Activated naive CD4-positive, alpha-beta T cell treated with anti-CD3 and anti-CD28 coated beads, Interleukin-2, amount 10 ng/mL, durations not matched to agents 7 days and 5 days (primary cell): ENCODE data around the gene NPY4R.
"Not testable (repeated sequence)": the region's sequence is repeated elsewhere in the genome, so short reads cannot be mapped to it uniquely, and the experiment has no call there.

Experiments used
- CTCF ChIA-PET: fragments of 350-600 bp; sonication (Branson Sonifier 250); formaldehyde crosslinking; loops from one replicate; lab custom pipeline; 2021; ENCODE audit warnings: antibody characterized with exemption; lab: Charles Lee
- DNase-seq: peaks from one replicate; pipeline ENCODE4 v3.0.0-alpha.2; 2020
- H3K27ac Mint-ChIP-seq: one replicate; pipeline ENCODE4 v1.8.0; 2021; ENCODE audit warnings: mild to moderate bottlenecking, moderate library complexity, mixed read lengths
- H3K27me3 Mint-ChIP-seq: one replicate; pipeline ENCODE4 v1.8.0; 2021; ENCODE audit warnings: mild to moderate bottlenecking, mixed read lengths
- H3K36me3 Mint-ChIP-seq: one replicate; pipeline ENCODE4 v1.8.0; 2021; ENCODE audit warnings: mixed read lengths
- H3K4me1 Mint-ChIP-seq: one replicate; pipeline ENCODE4 v1.8.0; 2021; ENCODE audit warnings: mixed read lengths
- H3K4me3 Mint-ChIP-seq: one replicate; pipeline ENCODE4 v1.8.0; 2021; ENCODE audit warnings: mild to moderate bottlenecking, moderate library complexity, mixed read lengths
- H3K9me3 Mint-ChIP-seq: one replicate; pipeline ENCODE4 v1.8.0; 2021; ENCODE audit warnings: mixed read lengths

NPY4R gene

DNA sequence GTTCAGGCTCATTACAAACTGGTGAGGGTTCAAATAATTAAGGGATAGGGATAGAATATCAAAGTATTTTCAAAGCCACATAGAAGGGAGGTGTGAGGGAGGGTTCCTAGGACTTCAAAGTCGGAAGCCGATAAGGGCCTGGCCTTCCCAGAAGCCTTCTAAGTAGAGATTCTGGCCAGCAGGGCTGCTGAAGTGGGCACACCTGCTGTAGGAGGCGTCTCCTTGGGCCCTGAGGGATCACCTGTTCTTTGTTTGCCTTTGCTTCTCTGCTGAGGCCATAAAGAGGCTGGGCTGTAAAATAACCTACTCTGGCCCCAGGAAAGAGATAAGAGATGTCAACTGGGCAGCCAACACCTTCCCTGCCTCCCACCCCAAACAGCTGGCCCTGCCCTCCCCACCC, 8.0 kb upstream of the NPY4R start:
- CTCF ChIA-PET, H3K4me3 Mint-ChIP-seq, H3K36me3 Mint-ChIP-seq, DNase-seq, H3K27me3 Mint-ChIP-seq, H3K27ac Mint-ChIP-seq, H3K9me3 Mint-ChIP-seq, H3K4me1 Mint-ChIP-seq: not testable (repeated sequence)

DNA sequence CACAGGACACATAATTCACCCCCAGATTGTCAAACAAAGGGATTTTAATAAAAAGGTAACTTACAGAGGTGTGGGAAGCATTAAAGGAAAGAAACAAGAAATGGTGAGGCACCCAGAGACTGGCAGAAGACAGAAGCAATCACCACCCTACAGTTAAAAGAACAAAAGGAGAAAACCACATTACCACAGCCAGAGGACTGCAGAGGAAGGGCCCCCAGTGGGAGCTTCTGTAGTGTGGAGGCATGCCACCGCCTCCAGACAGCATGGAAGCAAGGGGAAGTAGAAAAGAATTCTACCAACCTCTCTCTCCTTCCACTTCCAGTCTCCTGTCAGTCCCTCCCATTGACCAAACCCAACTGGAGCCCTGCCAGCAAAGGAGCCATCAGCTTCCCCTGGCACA, 4.4 kb upstream of the NPY4R start:
- H3K4me1 Mint-ChIP-seq, H3K36me3 Mint-ChIP-seq, CTCF ChIA-PET, H3K4me3 Mint-ChIP-seq, DNase-seq, H3K27ac Mint-ChIP-seq, H3K9me3 Mint-ChIP-seq, H3K27me3 Mint-ChIP-seq: not testable (repeated sequence)

DNA sequence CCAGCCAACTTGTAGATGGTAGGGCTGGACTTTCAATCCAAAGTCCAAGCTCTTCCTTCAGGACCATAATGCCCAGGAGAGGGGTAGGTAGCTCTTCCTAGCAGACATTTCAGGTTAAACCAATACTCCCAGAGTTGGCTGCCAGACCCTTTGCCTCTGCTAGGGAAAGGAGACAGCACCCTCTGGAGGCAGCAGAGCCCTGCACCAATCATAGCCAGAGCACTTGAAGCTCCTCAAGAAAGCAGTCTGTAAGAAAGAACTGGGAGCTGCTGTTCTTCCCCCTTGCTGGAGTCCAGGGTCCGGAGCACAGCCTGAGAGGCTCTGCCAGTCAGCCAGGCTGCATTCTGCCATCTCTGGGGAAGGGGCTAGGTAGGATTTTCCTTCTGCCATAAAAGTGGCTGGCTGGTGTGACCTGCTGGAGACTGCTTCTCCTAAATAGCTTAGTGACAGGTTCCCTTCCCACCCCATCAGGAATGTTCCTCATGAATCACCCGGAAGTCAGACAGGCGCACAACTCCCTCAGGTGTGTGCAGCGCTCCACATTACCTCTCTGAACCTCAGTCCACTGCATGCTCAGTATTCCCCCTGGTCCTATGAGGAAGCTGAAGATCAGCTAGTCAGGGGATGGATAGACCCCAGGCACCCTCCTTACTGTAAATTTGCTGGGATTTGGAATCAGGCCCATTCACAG, 2.5 kb upstream of the NPY4R start:
- H3K4me1 Mint-ChIP-seq, DNase-seq, H3K36me3 Mint-ChIP-seq, H3K27ac Mint-ChIP-seq, H3K9me3 Mint-ChIP-seq, CTCF ChIA-PET, H3K27me3 Mint-ChIP-seq, H3K4me3 Mint-ChIP-seq: not testable (repeated sequence)

DNA sequence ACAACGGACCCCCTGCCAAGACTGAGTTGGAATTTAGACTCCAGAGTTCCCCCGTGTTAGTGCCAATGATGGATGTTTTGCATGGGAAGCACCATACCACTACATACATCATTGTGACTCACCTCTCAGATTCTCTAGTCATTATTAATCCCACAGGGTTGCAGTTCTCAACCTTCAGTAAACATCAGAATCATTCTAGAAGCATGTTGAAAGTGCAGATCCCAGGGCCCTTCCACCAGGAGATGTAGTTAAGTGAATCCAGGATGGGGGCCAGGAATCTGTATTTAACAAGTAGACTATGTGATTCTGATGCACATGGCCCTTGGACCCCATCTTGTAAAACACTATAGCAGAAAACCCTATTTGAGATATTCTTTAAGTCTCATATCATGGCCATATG, 2.1 kb downstream of the NPY4R start:
- H3K27me3 Mint-ChIP-seq, H3K27ac Mint-ChIP-seq, H3K9me3 Mint-ChIP-seq, H3K36me3 Mint-ChIP-seq, DNase-seq, H3K4me1 Mint-ChIP-seq, H3K4me3 Mint-ChIP-seq, CTCF ChIA-PET: not testable (repeated sequence)

DNA sequence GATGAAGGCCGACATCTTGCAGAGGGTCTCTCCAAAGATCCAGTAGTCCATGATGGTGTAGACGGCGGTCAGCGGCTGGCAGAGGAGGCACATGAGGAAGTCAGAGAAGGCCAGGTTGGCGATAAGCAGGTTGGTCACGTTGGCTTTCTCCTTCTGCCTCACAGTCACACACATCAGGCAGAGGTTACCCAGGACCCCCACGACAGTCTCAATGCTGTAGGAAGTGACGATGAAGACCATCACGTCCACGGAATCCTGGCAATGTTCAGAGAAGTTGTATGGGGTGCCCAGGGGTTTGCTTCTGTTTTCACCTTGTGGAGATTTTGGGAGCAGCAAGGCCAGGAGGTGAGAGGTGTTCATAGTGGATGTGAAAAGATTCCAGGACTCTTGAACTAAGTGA, 3.5 kb downstream of the NPY4R start:
- H3K36me3 Mint-ChIP-seq, H3K4me3 Mint-ChIP-seq, H3K9me3 Mint-ChIP-seq, H3K4me1 Mint-ChIP-seq, CTCF ChIA-PET, DNase-seq, H3K27ac Mint-ChIP-seq, H3K27me3 Mint-ChIP-seq: not testable (repeated sequence)

DNA sequence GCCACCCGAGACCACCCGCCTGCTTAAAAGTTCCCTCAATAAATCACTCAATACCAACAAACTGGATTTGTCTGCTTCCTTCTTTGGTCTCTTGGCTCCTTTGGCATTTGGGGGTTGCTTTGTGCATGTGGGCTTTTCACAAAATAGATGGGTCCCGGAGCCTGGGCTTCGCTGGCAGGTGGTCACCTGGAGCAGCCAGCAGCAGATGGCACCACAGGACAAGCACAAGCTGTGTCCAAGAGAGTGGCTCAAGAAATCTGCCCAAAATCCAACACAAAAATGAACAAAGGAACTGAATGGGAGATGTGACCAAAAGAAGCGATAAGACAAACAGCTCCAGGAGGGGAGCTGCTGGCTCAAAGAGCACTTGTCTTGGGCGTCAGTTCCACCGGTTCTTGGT, 6.2 kb downstream of the NPY4R start:
- H3K36me3 Mint-ChIP-seq, H3K4me1 Mint-ChIP-seq, H3K4me3 Mint-ChIP-seq, H3K27me3 Mint-ChIP-seq, CTCF ChIA-PET, DNase-seq, H3K27ac Mint-ChIP-seq, H3K9me3 Mint-ChIP-seq: not testable (repeated sequence)

DNA sequence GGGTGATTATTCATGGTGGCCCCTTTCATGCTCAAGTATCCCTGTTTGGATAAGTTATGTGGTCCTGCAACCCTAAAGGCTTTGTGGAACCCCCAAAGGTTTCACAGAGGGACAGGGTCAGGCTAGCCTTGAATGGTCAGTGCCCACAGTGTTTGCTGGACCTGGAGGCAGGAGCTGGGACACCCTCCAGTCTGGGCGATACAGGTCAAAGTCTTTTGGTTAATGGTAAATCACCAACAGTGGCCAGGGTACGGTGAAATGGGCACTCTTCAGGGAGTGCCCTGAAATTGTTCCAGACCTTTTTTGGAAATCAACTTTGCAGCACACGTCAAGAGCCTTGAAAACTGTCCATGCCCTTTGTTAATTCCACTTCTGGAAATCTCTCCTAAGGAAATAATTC, 8.7 kb downstream of the NPY4R start:
- H3K4me3 Mint-ChIP-seq, DNase-seq, H3K9me3 Mint-ChIP-seq: not testable (repeated sequence)

DNA sequence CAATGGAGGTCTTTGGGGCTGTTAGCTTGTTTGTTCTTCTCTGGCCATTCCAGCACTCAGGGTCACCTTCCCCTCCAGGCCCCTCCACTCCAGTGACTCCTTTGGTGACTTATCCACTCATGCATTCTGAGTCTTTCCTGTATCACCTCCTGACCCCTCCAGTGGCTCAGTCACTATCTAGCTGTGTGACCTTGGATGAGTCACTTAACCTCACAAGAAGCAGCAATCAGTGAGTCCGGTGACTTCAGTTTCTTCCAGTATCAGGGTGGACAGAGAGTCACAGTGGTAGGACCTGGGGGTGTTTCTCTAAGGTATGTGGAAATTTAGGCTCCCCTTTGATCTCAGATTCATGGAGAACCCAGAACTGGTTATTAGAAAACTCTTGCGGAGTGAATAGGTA, 9.8 kb downstream of the NPY4R start:
- H3K9me3 Mint-ChIP-seq, H3K27ac Mint-ChIP-seq, DNase-seq, H3K4me3 Mint-ChIP-seq, H3K4me1 Mint-ChIP-seq, CTCF ChIA-PET, H3K36me3 Mint-ChIP-seq, H3K27me3 Mint-ChIP-seq: not testable (repeated sequence)

More for the DNA sequence above, 8.7 kb downstream of the NPY4R start:
- H3K27ac Mint-ChIP-seq, H3K27me3 Mint-ChIP-seq, CTCF ChIA-PET, H3K36me3 Mint-ChIP-seq, H3K4me1 Mint-ChIP-seq: not testable (repeated sequence)

DNA sequence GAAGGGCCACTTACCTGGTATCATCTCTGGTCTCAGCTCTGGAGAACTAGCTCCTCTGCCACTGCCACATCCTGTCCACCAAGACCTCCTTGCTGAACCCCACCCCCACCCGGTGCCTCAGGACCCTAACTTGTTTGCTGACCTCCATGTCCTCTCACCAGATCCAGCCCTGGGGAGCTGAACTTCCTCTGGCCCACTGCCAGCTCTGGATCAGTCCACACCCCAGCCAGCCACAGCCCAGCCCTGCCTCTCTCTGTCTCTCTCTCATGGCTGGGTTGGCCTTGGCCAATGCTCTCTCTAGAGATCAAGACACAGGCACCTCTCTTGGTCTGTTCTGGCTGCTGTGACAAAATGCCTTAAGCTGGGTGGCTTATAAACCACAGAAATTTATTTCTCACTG, 14.4 kb downstream of the NPY4R start:
- H3K36me3 Mint-ChIP-seq, H3K27me3 Mint-ChIP-seq, H3K27ac Mint-ChIP-seq, DNase-seq, H3K9me3 Mint-ChIP-seq, H3K4me3 Mint-ChIP-seq, H3K4me1 Mint-ChIP-seq, CTCF ChIA-PET: not testable (repeated sequence)

DNA sequence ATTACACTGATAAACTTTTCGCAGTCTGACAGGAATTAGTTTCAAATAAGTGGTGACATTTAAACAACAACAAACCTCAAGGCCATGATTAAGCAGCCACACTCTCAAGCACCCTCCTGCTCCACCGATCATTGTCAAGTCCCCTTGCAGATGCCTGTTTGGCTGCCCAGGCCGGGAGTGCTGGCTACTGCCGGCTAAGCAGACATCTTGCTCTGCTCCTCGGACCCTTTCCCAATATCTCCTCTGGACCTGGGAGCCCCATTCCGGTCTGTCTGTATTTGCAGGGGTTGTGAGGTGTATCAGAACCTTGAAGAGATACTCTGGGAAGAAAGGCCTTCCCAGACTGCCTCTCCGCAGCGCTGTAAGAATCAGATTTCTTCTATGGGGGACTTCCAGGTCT, 14.9 kb downstream of the NPY4R start:
- CTCF ChIA-PET, H3K4me3 Mint-ChIP-seq, H3K27ac Mint-ChIP-seq, DNase-seq, H3K36me3 Mint-ChIP-seq, H3K4me1 Mint-ChIP-seq, H3K27me3 Mint-ChIP-seq, H3K9me3 Mint-ChIP-seq: not testable (repeated sequence)

DNA sequence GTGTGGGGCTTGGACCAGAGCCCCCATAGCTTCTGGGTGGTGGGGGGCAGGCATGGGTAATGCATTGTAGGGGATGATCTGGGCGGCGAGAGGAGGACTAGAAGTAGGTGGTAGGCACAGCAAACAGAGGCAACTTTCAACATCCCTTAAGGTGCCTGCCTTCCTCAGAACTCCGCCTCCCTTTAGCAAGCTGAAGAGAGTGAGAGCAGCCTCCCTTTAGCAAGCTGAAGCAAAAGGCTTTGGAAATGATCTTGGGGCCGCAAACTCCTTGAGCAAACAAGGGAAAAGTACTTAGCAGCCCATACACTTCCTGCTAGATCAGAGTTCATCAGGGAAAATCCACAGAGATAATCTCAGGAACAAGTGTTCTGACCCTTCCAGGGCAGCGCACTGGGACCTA, 18.3 kb downstream of the NPY4R start:
- H3K4me3 Mint-ChIP-seq, H3K27me3 Mint-ChIP-seq, CTCF ChIA-PET, H3K4me1 Mint-ChIP-seq, H3K27ac Mint-ChIP-seq, DNase-seq, H3K36me3 Mint-ChIP-seq, H3K9me3 Mint-ChIP-seq: not testable (repeated sequence)

DNA sequence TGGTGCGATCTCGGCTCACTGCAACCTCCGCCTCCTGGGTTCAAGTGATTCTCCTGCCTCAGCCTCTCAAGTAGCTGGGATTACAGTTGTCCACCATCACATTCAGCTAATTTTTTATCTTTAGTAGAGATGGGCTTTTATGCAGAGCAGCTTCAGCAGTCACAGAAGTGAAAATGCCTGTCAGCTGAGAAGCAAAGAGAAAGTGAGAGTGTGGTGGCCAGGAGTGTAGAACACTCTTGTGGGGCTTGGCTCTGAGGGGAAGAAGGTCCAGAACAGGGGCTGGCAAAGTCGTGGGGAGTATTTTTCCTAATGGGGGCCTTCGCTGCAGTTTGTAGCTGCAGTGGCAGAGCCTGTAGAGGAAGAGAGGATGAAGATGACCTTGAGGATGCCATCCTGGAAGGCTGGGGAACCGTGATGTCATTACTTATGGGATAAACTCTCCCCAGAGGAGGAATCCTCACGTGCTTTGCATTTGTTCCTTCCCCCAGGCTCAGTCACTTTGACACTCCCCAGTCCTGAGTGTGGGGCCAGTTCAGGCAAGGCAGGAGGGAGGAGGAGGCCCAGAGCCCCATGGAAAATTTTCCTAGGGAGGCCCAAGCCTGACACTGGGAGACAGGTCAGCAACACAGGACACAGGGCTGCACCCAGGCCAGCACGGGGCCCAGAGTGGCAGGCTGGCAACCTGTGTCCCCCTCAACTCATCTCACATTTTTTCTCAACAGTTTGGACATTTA, 20.2 kb downstream of the NPY4R start:
- H3K9me3 Mint-ChIP-seq, H3K4me1 Mint-ChIP-seq, H3K36me3 Mint-ChIP-seq, CTCF ChIA-PET, H3K4me3 Mint-ChIP-seq, DNase-seq, H3K27ac Mint-ChIP-seq, H3K27me3 Mint-ChIP-seq: not testable (repeated sequence)

DNA sequence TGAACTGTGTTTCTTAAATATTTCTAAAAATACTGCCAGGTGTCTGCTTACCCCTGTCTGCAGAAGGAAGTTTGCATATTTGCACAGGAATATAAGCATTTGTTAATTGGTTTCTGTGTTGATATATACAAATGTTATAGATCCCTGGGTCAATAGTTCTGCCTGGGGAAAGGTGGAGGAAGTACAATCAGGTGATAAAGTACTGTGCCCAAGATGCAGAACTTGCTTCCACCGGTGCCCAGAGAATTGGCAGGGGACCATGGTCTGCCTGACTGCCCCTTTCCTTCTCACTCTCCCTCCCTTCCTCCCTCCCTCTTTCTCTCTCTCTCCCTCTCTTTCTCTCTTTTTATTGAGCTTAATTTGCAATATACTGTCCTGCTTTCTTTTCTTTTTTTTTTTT, 22.3 kb downstream of the NPY4R start:
- H3K4me1 Mint-ChIP-seq, H3K9me3 Mint-ChIP-seq, H3K27ac Mint-ChIP-seq, DNase-seq, CTCF ChIA-PET, H3K4me3 Mint-ChIP-seq, H3K27me3 Mint-ChIP-seq, H3K36me3 Mint-ChIP-seq: not testable (repeated sequence)

DNA sequence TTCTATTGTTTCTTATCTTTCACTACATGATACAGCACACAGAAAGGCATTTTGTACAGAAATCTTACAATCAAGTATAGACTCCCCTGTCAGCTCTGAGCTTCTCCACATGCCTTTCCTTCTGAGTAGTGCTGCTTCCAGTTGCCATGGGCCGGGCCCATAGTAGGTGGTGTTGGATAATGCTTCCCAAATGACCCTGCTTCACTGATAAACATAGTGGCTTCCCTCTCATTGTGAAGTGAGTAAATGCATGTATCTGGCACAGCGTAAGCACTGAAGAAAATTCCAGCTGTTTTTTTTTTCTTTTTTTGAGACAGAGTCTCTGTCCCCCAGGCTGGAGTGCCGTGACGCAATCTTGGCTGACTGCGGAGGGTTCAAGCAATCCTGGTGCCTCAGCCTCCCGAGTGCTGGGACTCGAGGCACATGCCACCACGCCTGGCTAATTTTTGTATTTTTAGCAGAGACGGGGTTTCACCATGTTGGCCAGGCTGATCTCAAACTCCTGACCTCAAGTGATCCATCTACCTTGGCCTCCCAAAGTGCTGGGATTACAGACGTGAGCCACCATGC, 23.0 kb downstream of the NPY4R start:
- H3K4me3 Mint-ChIP-seq, CTCF ChIA-PET, H3K9me3 Mint-ChIP-seq, DNase-seq, H3K36me3 Mint-ChIP-seq, H3K27ac Mint-ChIP-seq, H3K4me1 Mint-ChIP-seq, H3K27me3 Mint-ChIP-seq: not testable (repeated sequence)

DNA sequence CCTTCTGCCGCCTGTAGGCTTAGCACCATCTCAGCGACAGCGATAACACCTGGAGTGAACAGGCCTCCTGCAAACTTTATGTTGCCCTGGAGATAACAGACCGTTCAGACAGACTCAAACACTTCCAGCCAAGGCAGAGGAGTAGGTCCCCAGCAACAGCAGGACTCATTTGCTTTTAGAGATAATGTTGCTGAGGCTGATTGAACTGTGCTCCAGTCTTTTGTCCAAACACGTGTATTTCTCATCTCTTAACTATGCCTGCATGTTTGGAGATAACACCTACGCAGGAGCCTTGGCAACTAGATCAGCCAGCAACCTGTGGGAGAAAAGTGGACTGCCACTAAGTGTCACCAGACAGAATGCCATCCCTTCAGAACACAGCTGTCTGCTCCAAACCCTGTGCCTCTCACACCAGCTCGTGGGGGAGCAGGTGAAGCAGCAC, 23.9 kb downstream of the NPY4R start:
- H3K27me3 Mint-ChIP-seq = not testable (repeated sequence)

More for the DNA sequence above, 23.9 kb downstream of the NPY4R start:
- H3K9me3 Mint-ChIP-seq, H3K4me1 Mint-ChIP-seq, H3K27ac Mint-ChIP-seq, H3K36me3 Mint-ChIP-seq, H3K4me3 Mint-ChIP-seq, DNase-seq, CTCF ChIA-PET: not testable (repeated sequence)
